ENCODE results near the gene HOXA7. TPM values are rescaled to one million over a fixed set of nuclear protein-coding genes. Genes with fewer than 3 reads are reported as not detected.

The HOXA7 gene
- total and polyA plus RNA-seq, 12 donors = 0.04 TPM; not detected in 11

DNA sequence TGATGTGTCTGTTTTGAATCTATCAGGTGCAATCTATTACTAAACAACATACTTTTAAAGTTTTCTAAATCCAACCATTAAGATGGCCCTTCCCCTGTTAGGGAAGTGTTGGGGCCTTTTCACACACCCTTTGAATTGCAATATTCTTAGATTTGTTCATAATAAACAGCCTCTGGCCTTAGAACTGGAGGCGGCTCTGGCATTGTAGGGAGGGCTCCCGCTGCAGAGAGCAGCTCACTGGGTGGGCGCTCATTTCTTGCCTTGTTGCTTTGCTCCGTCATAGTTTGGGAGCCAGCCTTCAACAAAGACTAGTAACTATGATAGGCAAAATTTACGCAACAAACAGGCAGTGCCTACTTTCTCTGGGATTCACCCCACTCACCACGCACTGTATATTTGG lies 21.9 kb upstream of the HOXA7 start:
- no peak for ATAC-seq
- DNase-seq = no peak

DNA sequence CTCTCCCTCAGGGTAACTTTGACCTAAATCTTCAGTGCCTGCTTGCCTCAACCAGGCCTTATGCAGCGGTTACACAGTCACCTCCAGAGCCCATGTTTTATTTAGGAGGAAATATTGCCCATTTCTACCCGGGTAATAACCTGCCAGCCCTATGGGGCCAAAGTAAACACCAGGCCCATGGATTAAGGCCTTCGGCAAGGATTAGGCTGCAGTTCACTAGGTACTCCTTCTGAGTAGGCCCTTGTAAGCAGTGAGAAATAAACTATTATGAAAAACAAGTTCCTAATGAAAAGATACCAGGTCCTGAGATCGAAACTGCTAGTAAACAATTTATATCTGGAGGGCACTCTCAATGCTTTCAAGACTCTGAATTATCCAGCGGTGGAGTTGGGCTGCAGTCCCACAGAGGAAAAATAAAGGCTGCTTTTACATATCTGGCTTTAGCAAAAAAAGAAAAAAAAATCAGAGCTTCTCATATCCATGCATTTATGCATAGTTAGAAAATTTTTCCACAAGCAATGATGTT lies 21.4 kb upstream of the HOXA7 start:
- TF ChIP-seq CTCF (IDR thresholded peaks at IDR 0.05) = no peak
- no peaks in the 10 kb centered on the region for H3K9me3 ChIP-seq
- H3K4me1 ChIP-seq = peaks cover 6 to 36% (median 24%) of the 10 kb centered on the region in 9 donors
- peaks cover 72 to 100% (median 100%) of the 10 kb centered on the region in 7 donors for H3K27me3 ChIP-seq
- H3K4me3 ChIP-seq = no peak overlapping the region
- H3K36me3 ChIP-seq = peaks cover 0 to 3% (median 0%) of the 10 kb centered on the region in 9 donors
- WGBS, 2 donors = 78 to 81% methylated on average over 5 of the region's 5 CpGs
- ATAC-seq = no peak
- intact Hi-C loops (cut with DNase I) = no loop called here
- no peak for DNase-seq
- H3K27ac ChIP-seq = no peak overlapping the region

More for the DNA sequence above, 21.9 kb upstream of the HOXA7 start:
- Histone ChIP-seq H3K36me3 (peaks cover 0 to 3% (median 0%) of the 10 kb centered on the region in 9 donors), H3K4me3 (no peak overlapping the region), H3K27ac (no peak overlapping the region), H3K27me3 (peaks cover 72 to 100% (median 100%) of the 10 kb centered on the region in 7 donors), H3K4me1 (peaks cover 7 to 36% (median 23%) of the 10 kb centered on the region in 9 donors), H3K9me3 (no peaks in the 10 kb centered on the region)
- 72 to 74% methylated on average over 6 of the region's 6 CpGs for WGBS, 2 donors
- no peak for TF ChIP-seq CTCF (IDR thresholded peaks at IDR 0.05)
- intact Hi-C loops (cut with DNase I) = no loop called here

DNA sequence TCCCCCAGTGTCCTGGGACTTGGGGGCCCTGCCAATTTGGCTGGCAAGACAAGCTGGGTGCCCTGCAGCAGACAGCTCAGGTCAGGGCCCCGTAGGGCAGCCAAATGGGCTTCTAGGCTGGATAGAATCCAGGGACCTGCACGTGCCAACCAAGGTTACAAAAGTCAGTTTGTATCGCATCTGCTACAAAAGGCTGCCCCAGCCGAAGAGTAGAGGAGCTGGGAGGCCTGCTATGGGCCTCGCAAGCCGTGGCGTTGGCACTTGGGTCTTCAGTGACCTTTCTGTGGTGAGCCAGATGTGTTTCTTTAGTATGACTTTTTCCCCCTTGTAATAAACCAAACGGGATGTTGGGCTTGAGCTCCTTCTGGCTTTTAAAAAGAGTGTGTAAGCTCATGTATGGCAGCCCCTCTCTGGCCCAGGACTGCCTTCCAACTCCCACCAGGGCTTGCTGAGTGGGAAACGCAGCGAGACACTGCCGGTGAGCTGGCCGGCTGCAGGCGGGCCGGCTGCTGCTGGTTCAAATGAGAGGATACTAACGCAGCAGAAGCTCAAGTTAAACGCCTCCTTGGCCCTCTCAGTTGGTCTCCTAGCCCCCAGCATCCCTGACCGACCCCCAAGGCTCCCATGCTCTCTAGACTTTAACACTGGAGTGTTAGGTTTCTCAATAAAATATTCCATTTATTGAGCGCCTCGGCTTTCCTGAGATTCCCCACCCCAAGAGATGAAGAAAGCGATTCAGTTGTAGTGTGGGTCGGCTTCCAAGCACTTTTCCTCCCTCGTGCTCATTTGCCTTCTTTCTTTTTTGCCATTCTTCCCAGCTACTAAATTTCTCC lies 20.7 kb upstream of the HOXA7 start:
- peaks cover 72 to 100% (median 100%) of the 10 kb centered on the region in 7 donors for H3K27me3 ChIP-seq
- no peak overlapping the region for H3K27ac ChIP-seq
- no peak overlapping the region for H3K4me3 ChIP-seq
- WGBS, 2 donors = 69 to 71% methylated on average over 22 of the region's 22 CpGs
- intact Hi-C loops (cut with DNase I) = no loop called here
- peaks cover 8 to 36% (median 29%) of the 10 kb centered on the region in 9 donors for H3K4me1 ChIP-seq
- peaks cover 0 to 3% (median 0%) of the 10 kb centered on the region in 9 donors for H3K36me3 ChIP-seq
- no peak for TF ChIP-seq CTCF (IDR thresholded peaks at IDR 0.05)
- no peaks in the 10 kb centered on the region for H3K9me3 ChIP-seq
- no peak for DNase-seq
- no peak for ATAC-seq

DNA sequence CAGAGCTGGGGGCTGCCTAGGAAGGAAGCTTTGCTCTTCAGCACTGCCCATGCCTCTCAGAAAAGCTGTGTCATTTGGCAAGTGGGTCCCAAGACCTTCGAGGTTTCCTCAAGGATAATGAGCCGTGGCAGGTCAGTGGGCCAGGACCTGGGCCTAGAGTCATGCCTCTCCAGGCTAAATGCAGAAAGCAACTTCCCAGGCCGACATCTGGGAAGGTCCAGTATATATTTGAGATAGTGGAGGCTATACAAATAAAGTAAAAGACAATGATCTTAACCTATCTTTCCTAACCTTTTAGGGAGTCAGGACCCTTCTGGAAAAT lies 20.0 kb upstream of the HOXA7 start:
- no peak for DNase-seq
- H3K4me1 ChIP-seq = peaks cover 8 to 43% (median 29%) of the 10 kb centered on the region in 9 donors
- H3K27ac ChIP-seq = no peak overlapping the region
- no peaks in the 10 kb centered on the region for H3K9me3 ChIP-seq
- TF ChIP-seq CTCF (IDR thresholded peaks at IDR 0.05) = no peak
- peaks cover 77 to 100% (median 100%) of the 10 kb centered on the region in 7 donors for H3K27me3 ChIP-seq
- no peak overlapping the region for H3K4me3 ChIP-seq
- H3K36me3 ChIP-seq = peaks cover 0 to 3% (median 0%) of the 10 kb centered on the region in 9 donors
- ATAC-seq = no peak
- intact Hi-C loops (cut with DNase I) = no loop called here
- WGBS, 2 donors = 68 to 75% methylated on average over 3 of the region's 3 CpGs

All from heart right ventricle (tissue), 16 donors.